Stimulated activated CD4-positive, alpha-beta T cell treated with anti-CD3 and anti-CD28 coated beads, Interleukin-1b, Interleukin-23, amount 100 ng/mL, for 1 hour (primary cell): ENCODE data around the gene ZNF606.
A peak's percentile ranks its signal among the peaks of the same experiment; 100 is the strongest.
"Not testable (repeated sequence)": the region's sequence is repeated elsewhere in the genome, so short reads cannot be mapped to it uniquely, and the experiment has no call there.

Experiments
- DNase-seq, 2 donors: peaks; one replicate each; pipeline ENCODE4 v3.0.0-alpha.2; 2020; ENCODE audit warnings: low read depth in 2 of 2

ZNF606 gene

DNA sequence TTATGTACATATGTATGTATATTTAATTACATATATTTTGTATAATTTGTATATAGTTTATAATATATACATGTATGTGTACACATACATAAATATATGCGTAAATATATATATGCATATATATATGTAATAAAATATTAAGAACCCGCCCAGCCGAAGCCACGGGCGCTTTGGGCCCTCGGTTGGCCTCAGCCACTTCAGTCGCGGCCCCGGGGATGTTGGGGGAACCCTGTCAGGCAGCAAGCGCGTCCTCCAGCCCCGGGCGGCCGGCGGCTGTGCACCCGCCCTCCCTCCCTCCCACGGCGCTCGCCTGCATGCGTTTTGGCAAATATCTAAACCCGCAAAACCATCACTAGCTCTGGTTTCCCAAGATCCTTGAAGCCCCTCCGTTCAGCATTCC lies 7.9 kb upstream of the ZNF606 start:
- DNase-seq: no peak

DNA sequence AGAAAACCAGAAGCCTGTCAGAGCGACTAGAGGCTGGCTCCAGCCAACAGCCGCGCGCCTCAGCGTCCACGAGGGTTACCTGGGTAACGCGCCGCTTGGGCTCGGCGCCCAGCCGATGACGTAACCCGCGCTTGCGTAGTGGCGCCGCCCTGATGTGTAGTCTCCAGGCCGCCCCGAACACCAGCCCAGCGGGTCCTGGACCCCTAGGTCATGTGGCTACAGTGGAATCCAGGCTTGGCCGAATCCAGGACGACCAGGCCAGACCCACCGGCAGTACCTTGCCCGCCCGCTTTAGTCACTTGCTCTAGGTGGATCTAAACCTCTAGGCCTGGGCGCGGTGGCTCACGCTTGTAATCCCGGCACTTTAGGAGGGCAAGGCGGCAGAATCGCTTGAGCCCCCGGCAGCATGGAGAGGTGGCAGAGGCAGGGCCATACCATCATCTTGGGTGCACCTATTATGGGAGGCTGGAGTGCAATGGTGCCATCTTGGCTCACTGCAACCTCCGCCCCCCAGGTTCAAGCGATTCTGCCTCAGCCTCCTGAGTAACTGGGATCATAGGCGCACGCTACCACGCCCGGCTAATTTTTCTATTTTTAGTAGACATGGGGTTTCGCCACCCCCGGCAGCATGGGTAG lies 7.2 kb upstream of the ZNF606 start:
- DNase-seq: no peak

DNA sequence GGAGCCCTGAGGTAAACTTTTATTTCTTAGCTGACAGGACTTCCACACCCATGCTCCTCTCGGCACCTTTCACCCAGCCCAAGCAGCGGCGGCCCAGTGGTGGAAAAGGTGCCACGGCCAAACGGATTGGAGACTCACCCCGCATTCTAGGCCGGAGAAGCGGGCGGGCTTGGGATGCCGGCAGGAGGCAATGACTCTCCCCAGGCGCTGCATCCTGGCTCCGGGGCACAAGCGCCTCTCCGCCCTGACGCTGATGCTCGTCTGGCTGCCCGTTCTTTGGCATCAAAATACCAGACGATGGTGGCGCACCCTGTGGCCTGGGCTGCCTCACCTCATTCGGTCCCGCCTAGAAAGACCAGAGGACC lies 6.7 kb upstream of the ZNF606 start:
- no peak for DNase-seq

DNA sequence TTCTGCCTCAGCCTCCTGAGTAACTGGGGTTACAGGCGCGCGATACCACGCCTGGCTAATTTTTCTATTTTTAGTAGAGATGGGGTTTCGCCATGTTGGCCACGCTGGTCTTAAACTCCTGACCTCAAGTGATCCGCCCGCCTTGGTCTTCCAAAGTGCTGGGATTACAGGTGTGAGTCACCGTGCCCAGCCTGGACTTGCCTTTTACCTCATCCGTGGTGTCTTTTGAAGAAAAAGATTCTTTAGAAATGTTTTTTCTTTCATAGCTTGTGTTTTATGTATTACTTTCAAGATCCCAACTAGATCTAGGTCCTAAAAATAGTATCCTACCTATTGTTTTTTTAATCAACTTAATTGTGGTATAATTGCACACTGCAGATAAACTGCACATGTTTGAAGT lies 6.3 kb upstream of the ZNF606 start:
- DNase-seq: not testable (repeated sequence)

DNA sequence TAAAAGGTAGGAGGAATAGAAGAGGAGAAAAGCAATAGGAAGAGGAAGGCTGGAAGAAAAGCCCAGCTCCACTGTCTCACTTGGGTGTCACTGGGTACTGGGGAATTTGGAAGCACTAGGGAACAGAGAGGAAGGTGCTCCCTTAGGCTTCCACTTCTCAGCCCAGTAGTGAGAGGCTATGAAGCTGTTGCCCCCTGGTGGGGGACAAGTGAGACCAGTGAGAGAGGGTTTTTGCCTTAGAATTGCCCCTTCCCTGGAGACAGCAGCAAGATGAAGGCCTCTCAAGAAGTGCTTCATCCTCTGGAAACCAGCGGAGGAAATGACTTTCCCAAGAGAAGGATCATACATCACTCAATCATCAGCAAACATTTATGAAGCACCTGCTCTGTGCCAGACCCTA lies 4.7 kb upstream of the ZNF606 start:
- DNase-seq: no peak

DNA sequence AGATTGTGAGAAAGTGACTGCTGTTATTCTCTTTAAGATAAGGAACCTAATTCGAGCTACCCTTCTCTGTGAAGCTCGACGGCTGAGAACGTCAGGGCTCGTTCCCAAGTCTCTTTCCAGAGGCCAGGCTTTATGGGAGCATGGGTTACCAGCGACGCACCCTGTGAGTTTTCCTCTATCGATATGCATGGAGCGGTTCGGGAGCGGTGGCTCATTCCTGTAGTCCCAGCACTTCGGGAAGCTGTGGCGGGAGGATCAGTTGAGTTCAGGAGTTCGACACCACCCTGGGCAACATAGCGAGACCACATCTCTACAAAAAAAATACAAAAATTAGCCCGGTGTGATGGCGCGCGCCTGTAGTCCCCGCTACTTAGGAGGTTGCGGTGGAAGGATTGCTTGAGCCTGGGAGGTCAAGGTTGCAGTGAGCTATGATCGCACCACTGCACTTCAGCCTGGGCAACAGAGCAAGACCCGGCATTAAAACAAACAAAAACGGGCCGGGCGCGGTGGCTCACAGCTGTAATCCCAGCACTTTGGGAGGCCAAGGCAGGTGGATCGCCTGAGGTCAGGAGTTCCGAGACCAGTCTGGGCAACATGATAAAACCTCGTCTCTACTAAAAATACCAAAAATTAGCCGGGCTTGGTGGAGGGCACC lies 681 bp upstream of the ZNF606 start:
- no peak for DNase-seq

DNA sequence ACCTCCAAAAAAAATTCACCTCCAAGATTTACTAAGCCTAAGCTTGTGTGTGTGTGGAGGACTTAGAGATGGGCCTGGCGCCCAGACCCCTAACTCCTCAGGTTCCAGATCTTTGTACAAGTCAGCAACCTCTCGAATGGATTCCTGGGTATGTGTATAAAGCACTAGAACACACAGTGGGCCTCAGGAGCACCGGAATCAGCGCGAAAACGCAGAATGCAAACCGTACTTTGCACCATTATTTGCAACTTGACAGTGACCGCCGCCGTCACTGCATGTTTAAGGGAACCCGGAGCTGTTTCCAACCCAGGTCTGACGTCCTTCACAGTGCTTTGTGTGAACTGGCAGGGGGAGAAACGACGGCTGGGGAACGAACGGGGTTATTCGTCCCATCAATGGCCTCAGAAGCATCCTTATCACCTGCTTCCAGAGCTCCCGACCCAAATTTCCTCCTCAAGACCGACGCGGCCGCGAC lies 688 bp downstream of the ZNF606 start:
- DNase-seq: no peak

DNA sequence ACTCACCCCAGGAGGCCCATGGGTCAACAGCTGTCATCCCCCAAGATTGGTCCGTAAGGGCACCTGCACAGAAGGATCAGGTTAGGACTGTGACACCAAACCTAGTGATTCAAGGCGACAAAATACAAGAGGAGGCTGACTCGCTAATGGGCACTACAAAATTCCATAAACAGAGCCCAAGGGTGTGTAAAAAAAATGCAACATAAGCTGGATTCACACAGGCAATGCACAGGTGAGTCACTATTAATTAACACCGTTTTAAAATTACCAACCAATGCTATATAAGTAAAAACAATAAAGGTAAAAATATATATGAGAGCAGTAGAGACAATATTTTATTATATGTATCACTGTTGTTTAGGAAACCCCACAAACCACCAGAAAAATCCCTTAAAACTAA lies 1.9 kb downstream of the ZNF606 start:
- no peak for DNase-seq

DNA sequence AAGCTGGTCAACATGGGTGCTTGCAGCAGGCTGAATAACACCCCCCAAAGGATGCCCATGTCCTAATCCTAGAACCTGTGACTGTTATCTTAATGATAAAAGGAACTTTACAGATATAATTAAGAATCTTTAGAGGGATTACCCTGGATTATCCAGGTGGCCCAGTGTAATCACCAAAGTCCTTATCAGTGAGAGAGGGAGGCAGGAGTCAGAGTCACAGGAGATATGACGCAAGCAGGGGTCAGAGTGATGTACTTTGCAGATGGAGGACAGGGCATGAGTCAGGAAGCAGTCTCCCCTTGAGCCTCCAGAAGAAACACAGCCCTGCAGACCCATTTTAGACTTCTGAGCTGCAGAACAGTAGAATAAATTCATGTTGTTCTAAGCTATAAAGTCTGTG lies 9.8 kb downstream of the ZNF606 start:
- DNase-seq: no peak

DNA sequence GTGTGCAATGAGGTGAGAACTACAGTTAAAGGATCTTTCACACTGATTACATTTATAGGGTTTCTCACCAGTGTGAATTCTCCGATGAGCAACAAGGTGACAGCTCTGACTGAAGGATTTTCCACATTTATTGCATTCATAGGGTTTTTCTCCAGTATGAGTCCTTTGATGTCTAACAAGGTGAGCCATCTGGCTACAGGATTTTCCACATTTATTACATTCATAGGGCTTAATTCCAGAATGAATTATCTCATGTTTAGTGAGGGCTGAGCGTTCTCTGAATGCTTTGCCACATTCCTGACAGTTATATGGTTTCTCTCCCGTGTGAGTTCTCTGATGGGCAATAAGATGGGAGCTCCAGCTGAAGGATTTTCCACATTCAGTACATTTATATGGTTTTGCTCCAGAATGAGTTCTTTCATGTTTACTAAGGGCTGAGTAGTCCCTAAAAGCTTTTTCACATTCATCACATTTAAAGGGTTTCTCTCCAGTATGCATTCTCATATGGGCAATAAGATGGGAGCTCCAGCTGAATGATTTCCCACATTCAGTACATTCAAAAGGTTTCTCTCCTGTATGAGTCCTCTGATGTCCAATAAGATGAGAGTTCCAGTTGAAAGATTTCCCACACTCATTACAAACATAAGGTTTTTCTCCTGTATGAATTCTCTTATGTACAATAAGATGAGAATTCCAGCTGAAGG lies 23.9 kb downstream of the ZNF606 start:
- DNase-seq: no peak

DNA sequence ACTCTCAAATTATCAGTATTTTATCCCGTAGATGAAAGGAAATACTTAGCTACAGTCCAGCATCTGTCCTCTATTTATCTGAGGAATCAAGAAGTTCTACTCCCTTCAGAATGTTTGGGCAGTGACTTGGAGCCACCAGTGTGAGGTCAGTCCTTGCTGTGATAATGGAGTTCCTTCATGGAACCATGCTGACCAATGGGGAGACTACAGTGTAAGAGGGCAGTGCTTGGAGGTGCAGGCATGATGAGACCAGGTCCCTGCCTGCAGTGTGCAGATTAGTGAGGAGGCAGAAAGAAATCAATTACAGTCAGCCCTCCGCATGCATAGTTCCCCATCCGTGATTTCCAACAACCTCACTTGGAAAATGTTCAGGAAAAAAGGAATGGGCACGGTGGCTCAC lies 28.2 kb downstream of the ZNF606 start, which contains the start of gene C19orf18:
Gene C19orf18, minus strand, starts transcription at position 101 of the 400 bp plus-strand sequence. CDS start 102 bp downstream, outside the sequence.
- DNase-seq: no peak

DNA sequence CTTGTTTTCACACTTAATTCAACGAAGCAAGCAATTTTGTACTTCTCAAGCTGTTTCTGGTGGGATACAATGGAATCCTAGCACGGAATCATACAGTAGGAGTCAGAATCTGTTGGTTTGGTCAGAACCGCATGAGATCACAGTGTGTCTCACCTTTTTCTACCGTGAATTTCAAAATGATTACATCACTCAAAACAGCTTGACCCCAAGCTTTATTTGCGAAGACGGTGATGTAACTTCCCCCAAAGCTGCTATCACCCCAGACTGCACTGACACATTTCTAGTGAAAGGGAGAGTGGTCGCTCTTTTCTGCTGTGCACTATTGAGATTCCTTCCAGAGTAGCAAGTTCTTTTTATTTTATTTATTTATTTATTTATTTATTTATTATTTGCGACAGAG lies 37.9 kb downstream of the ZNF606 start:
- DNase-seq: no peak

DNA sequence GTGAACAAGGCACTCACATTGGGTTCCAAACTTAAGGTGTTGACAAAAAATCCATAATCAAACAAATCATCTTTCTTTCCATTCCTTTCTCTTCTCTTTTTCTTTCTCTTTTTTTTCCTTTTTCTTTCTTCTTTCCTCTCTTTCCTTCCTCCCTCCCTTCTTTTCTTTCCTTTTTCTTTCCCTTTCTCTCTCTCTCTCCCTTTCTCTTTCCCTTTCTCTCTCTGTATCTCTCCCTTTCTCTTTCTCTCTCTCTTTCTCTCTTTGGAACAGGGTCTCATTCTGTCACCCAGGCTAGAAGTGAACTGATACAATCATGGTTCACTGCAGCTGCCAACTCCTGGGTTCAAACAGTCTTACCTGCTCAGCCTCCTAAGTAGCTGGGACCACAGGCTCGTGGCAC lies 40.8 kb downstream of the ZNF606 start:
- DNase-seq: no peak

DNA sequence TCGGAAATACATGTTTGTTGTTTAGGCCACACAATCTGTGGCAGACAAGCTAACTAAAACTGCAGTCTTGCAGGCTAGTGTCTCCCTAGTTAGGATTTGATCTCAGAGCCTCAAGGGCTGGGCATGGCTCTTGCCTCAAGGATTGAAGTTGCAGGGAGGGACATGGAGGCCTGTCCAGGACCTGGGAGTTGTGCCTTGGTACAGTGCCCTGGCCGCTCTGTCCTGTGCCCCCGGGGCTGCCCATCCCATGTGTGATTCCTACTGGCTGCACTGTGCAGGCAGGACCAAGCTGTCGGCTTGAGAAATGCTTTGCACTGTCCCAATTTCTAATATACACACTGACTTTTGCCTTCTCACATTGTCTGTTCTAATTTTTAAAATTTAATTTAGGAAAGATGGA lies 47.6 kb downstream of the ZNF606 start:
- no peak for DNase-seq

DNA sequence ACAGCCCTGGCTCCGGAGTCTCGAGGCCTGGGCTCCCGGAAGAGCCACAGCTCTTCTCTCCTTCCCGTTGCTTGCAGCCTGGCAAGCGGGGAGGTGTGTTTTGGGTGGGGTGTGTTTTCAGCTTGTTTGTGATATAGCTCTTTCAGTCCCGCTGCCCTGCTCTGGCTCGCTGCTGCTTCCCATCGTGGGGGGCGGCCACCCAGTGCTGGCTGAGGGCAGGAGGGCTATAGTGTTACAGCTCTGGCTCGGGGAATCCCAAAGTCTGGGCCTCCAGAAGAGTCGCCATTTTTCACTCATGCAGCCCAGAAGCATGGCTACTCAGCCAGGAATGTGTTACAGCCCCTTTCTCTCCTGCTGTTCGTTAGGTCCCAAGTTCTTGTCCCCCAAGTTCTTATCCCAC lies 52.9 kb downstream of the ZNF606 start:
- no peak for DNase-seq

DNA sequence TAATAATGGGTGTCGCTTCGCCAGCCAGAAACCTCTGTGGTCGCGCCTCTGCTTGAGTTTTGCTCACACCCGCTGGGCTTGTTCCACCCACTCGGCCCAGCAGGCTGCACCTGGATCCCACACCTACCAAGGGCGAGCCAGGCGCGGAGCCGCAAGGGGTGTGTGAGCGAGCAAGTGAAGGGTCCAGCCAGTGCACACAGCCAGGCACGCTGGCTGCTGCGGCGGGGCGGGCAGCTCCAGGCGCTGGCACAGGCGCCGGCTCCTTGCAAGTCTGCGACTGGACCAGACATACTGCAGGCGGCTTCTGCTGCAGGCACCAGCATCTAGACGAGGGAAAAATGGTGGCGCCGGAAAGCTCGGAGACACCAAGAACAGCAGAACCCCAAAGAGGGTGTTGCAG lies 53.3 kb downstream of the ZNF606 start:
- no peak for DNase-seq

DNA sequence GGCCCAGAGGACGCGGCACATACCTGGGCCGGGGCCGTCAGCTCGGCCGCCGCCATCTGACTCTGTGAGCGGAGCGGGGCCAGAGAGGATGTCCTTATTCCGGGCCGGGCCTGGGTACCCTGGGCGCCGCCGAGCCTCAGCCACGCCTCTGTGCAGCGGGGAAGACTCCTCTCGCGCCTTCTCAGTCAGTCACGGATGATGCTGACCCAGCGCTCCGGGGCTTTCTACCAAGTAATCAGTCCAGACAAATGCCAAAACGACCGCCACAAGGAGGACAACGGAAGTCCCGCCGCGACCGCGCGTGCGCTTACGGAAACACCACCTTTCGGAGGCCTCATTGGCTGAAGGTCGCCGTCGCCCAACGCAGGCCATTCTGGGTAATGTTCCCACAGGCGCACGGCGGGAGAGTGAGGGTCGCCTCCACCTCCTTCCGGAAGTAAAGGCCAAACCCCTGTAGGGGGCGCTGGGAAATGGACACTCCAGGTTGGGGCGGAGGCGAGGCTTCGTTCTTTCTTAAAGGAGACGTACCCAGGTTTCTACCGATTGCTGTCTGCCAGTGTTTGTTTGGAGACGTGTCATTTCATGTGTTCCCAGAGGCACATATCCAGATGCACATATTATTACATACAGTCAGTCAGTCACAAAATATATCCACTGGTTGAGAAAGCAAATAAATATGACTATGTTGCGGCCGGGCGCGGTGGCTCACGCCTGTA lies 55.0 kb downstream of the ZNF606 start, which contains the start of gene ZNF256:
Gene ZNF256, minus strand, starts transcription at position 288 of the 716 bp plus-strand sequence. Its CDS starts 232 bp downstream, at position 56.
- DNase-seq: peak; percentile 67 to 81

DNA sequence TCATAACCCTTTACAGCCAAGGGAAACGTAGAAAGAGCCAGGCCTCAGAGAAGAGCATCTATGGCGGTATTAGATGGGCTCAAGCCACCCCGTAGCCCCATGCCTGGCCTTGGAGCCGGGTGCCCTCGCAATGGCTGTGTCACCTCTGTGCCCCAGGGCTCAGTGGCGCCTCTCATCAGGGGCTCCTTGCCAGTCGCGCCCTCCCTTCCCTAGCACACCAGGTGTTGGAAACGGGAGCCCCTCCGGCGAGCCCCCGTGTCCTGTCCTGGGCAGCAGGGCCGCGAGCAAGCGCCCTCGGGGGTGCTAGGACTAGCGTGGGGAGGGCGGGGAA lies 55.6 kb downstream of the ZNF606 start:
- no peak for DNase-seq

DNA sequence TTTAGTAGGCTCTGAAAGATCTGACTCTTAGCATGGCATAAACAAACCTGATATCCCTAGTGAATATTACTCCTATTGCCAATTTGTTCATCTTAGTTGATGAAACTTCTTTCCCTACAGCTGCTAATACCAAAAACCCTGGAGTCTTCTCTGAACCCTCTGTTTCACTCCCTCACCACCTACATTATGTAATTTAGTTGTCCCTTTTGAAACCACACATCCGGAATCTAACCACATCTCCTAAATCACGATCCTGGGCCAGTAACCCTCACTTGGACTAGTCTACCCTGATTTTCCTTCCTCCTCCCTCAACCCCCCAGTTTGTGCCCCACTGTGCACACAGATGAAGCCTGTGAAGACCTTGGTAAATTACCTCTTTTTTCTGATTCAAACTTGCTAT lies 56.3 kb downstream of the ZNF606 start:
- no peak for DNase-seq

DNA sequence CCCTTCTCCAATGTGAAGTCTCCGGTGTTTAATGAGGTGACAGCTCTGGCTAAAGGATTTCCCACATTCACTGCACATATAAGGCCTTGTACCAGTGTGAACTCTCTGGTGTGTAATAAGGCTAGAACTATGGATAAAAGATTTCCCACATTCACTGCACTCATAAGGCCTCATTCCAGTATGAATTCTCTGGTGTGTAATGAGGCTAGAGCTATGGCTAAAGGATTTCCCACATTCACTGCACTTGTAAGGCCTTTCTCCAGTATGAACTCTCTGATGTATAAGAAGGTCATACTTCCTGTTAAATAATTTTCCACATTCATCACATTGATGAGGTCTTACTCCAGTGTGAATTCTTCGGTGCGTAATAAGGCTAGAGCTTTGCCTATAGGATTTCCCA lies 61.0 kb downstream of the ZNF606 start:
- DNase-seq: no peak

DNA sequence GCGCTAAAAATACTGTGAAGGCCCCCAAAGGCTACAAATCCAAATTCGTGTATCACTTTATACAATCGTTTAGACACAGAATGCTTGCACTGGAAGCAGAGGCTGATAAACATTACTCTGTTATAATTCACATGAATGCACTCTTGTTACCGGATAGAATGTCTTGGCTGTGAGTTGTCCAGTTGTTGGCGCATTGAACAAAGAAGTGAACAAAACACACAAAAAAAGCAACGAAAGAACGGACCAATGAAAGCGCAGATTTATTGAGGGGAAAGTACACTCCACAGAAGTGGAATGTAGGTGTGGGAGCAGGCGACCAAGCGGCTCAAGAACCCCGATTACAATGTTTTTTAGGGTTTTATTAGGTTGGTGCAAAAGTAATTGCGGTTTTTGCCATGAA lies 66.9 kb downstream of the ZNF606 start:
- DNase-seq: no peak
